Peyer's patch (tissue), 4 donors: ENCODE measurements around the gene CNTF. TPM values are rescaled to one million over a fixed set of nuclear protein-coding genes. Genes with fewer than 3 reads are reported as not detected.

ENCODE experiments used
- DNase-seq, 3 donors: peaks; one replicate each; pipeline ENCODE4 v3.0.0-alpha.2; 2017 to 2019
- H3K27ac ChIP-seq, 4 donors: fragments of 200-600 bp; sonication (generic); one replicate each; pipeline ENCODE4 v1.5.1; 2016 to 2019
- H3K27me3 ChIP-seq, 2 donors: fragments of 200-600 bp; sonication (generic); one replicate each; pipeline ENCODE4 v1.5.1; 2019
- H3K36me3 ChIP-seq, 3 donors: fragments of 200-600 bp; sonication (generic); one replicate each; pipeline ENCODE4 v1.5.1; 2016 to 2019
- H3K4me1 ChIP-seq, 4 donors: fragments of 200-600 bp; sonication (generic); one replicate each; pipeline ENCODE4 v1.5.1; 2016 to 2019
- H3K4me3 ChIP-seq, 4 donors: fragments of 200-600 bp; sonication (generic); 1 replicate in 3 of 4; 2 replicates in 1 of 4; pipeline ENCODE4 v1.5.1; 2016 to 2019; ENCODE audit warnings: mild to moderate bottlenecking in 1 of 4
- H3K9me3 ChIP-seq, 4 donors: fragments of 200-600 bp; sonication (generic); one replicate each; pipeline ENCODE4 v1.5.1; 2016 to 2019; ENCODE audit warnings: mild to moderate bottlenecking in 1 of 4
- CTCF ChIP-seq, 6 experiments: fragments of 450-650 bp in 4 of 6; fragments of 200-600 bp in 2 of 6; sonication (generic) in 1 of 6; IDR thresholded peaks; one replicate each; pipeline ENCODE4 v1.5.1; 2017 to 2019; ENCODE audit warnings: antibody characterized with exemption in 6 of 6, mild to moderate bottlenecking in 3 of 6, moderate library complexity in 1 of 6
- POLR2A ChIP-seq, 2 donors: fragments of 450-650 bp; IDR thresholded peaks; one replicate each; pipeline ENCODE4 v1.5.1; 2017; ENCODE audit warnings: antibody characterized with exemption in 2 of 2, mild to moderate bottlenecking in 2 of 2, moderate library complexity in 2 of 2
- total RNA-seq, 4 donors: library from RNA; depleted of rRNA; stranded (reverse); fragments of >200 nt; gene quantifications; one replicate each; pipeline ENCODE4 v1.1.0, GENCODE V29; 2016

Gene CNTF
- total RNA-seq, 4 donors from 2014 or later: 3.5 to 6.8 (median 5.3) TPM; not detected in 1

- peak in 1 of 3 donors; percentile 44 for DNase-seq
- H3K9me3 ChIP-seq: no peaks in the 10 kb centered on the region
- TF ChIP-seq POLR2A (IDR thresholded peaks at IDR 0.05) (no peak), CTCF (IDR thresholded peaks at IDR 0.05) (peak in 5 of 6 experiments; percentile 24 to 61 (median 56))
- H3K4me1 ChIP-seq: peaks cover 0 to 50% (median 19%) of the 10 kb centered on the region in 4 donors
- H3K27me3 ChIP-seq: no peaks in the 10 kb centered on the region
- peak overlapping the region; percentile 98 to 100 (median 100) for H3K27ac ChIP-seq
- no peaks in the 10 kb centered on the region for H3K36me3 ChIP-seq
- peak overlapping the region; percentile 88 to 98 (median 93) for H3K4me3 ChIP-seq
Observed at GRCh38 chr11:58576887-58577471, 45.5 kb upstream of the CNTF start.

GRCh38 chr11:58577555-58578135 is 44.8 kb upstream of the CNTF start:
- H3K4me1 ChIP-seq: peaks cover 0 to 54% (median 17%) of the 10 kb centered on the region in 4 donors

GRCh38 chr11:58578136-58578634 is 44.3 kb upstream of the CNTF start:
- TF ChIP-seq CTCF (IDR thresholded peaks at IDR 0.05) (no peak), POLR2A (IDR thresholded peaks at IDR 0.05) (no peak)
- no peaks in the 10 kb centered on the region for H3K27me3 ChIP-seq
- no peaks in the 10 kb centered on the region for H3K9me3 ChIP-seq
- H3K4me3 ChIP-seq: peak overlapping the region; percentile 88 to 98 (median 93)
- H3K27ac ChIP-seq: peak overlapping the region; percentile 98 to 100 (median 100)
- DNase-seq: peak; percentile 87 to 97 (median 95)
- peaks cover 0 to 59% (median 16%) of the 10 kb centered on the region in 4 donors for H3K4me1 ChIP-seq
- H3K36me3 ChIP-seq: no peaks in the 10 kb centered on the region

More at GRCh38 chr11:58577555-58578135, 44.8 kb upstream of the CNTF start:
- Histone ChIP-seq H3K36me3 (no peaks in the 10 kb centered on the region), H3K27ac (peak overlapping the region; percentile 98 to 100 (median 100)), H3K4me3 (peak overlapping the region; percentile 88 to 98 (median 93)), H3K27me3 (no peaks in the 10 kb centered on the region), H3K9me3 (no peaks in the 10 kb centered on the region)
- peak; percentile 89 to 90 for TF ChIP-seq POLR2A (IDR thresholded peaks at IDR 0.05)
- no peak for TF ChIP-seq CTCF (IDR thresholded peaks at IDR 0.05)
- peak in 2 of 3 donors; percentile 86 to 89 for DNase-seq

- Histone ChIP-seq H3K27ac (peak within 1 kb of the TSS; percentile 98 to 100 (median 100)), H3K27me3 (no peaks in the 10 kb centered on the region), H3K4me3 (peak within 1 kb of the TSS; percentile 88 to 98 (median 93)), H3K9me3 (no peaks in the 10 kb centered on the region), H3K36me3 (no peaks in the 10 kb centered on the region), H3K4me1 (peaks cover 0 to 62% (median 16%) of the 10 kb centered on the region in 4 donors)
- DNase-seq: peak; percentile 98 to 99 (median 98)
- peak in 3 of 6 experiments; percentile 7 to 9 (median 9) for TF ChIP-seq CTCF (IDR thresholded peaks at IDR 0.05)
- peak; percentile 73 to 74 for TF ChIP-seq POLR2A (IDR thresholded peaks at IDR 0.05)
Observed at GRCh38 chr11:58578635-58579191, 43.8 kb upstream of the CNTF start, which contains the start of gene ZFP91. Gene ZFP91, plus strand, starts transcription at chr11:58579063. Its CDS starts 219 bp downstream, at chr11:58579282.

GRCh38 chr11:58579192-58580129 is 43.0 kb upstream of the CNTF start:
- DNase-seq: peak; percentile 92 to 97 (median 94)
- no peaks in the 10 kb centered on the region for H3K36me3 ChIP-seq
- H3K27ac ChIP-seq: peak overlapping the region; percentile 98 to 100 (median 100)
- TF ChIP-seq POLR2A (IDR thresholded peaks at IDR 0.05) (peak in 1 of 2 donors; percentile 57), CTCF (IDR thresholded peaks at IDR 0.05) (peak; percentile 82 to 93 (median 87))
- no peaks in the 10 kb centered on the region for H3K9me3 ChIP-seq
- no peaks in the 10 kb centered on the region for H3K27me3 ChIP-seq
- peak overlapping the region; percentile 88 to 98 (median 93) for H3K4me3 ChIP-seq
- H3K4me1 ChIP-seq: peaks cover 0 to 62% (median 15%) of the 10 kb centered on the region in 4 donors
